Measurements from ENCODE around the gene CDS2. TPM values are rescaled to one million over a fixed set of nuclear protein-coding genes. Genes with fewer than 3 reads are reported as not detected.

CDS2 gene
- total RNA-seq, 1 donor, result 49.1 TPM

DNA sequence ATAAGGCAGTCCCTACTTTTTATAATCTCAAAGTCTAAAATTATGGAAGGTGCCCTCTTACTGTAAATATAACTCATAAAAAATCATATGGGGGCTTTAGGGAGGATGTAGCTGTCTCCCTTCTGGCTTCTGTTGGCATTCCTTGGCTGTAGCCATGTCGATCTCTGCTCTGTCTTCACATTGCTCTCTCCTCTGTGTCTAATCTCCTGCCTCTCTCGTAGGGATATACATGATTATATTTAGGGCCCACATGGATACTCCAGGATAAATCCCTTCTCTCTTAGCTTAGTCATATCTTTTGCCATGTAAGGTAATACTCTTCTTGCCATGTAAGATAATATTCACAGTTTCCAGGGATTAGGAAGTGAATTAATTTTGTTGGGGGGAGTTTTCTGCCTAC, 28.6 kb downstream of the CDS2 start:
- H3K27me3 ChIP-seq (ENCODE audit: insufficient read depth, low read length), result no peaks in the 10 kb centered on the region
- H3K4me1 ChIP-seq (ENCODE audit: insufficient read depth, low read length), result peaks cover 32% of the 10 kb centered on the region
- no peak overlapping the region for H3K4me3 ChIP-seq (ENCODE audit: low read length)
- H3K9me3 ChIP-seq (ENCODE audit: low read depth, low read length), result no peaks in the 10 kb centered on the region

GRCh38 chr20:5156675-5157448, 30.1 kb downstream of the CDS2 start:
- Histone ChIP-seq H3K27me3 (ENCODE audit: insufficient read depth, low read length) (no peaks in the 10 kb centered on the region), H3K4me1 (ENCODE audit: insufficient read depth, low read length) (peaks cover 38% of the 10 kb centered on the region), H3K9me3 (ENCODE audit: low read depth, low read length) (no peaks in the 10 kb centered on the region)

GRCh38 chr20:5159928-5160327, 33.1 kb downstream of the CDS2 start:
- Histone ChIP-seq H3K9me3 (ENCODE audit: low read depth, low read length) (no peaks in the 10 kb centered on the region), H3K27me3 (ENCODE audit: insufficient read depth, low read length) (no peaks in the 10 kb centered on the region), H3K4me3 (ENCODE audit: low read length) (no peak overlapping the region), H3K4me1 (ENCODE audit: insufficient read depth, low read length) (peaks cover 40% of the 10 kb centered on the region)

More at GRCh38 chr20:5156675-5157448, 30.1 kb downstream of the CDS2 start:
- no peak overlapping the region for H3K4me3 ChIP-seq (ENCODE audit: low read length)

GRCh38 chr20:5160882-5161281, 34.1 kb downstream of the CDS2 start:
- Histone ChIP-seq H3K4me3 (ENCODE audit: low read length) (no peak overlapping the region), H3K4me1 (ENCODE audit: insufficient read depth, low read length) (peaks cover 40% of the 10 kb centered on the region), H3K27me3 (ENCODE audit: insufficient read depth, low read length) (no peaks in the 10 kb centered on the region)

GRCh38 chr20:5161536-5162164, 34.8 kb downstream of the CDS2 start:
- Histone ChIP-seq H3K27me3 (ENCODE audit: insufficient read depth, low read length) (no peaks in the 10 kb centered on the region), H3K4me1 (ENCODE audit: insufficient read depth, low read length) (peaks cover 33% of the 10 kb centered on the region), H3K9me3 (ENCODE audit: low read depth, low read length) (no peaks in the 10 kb centered on the region), H3K4me3 (ENCODE audit: low read length) (no peak overlapping the region)

More at GRCh38 chr20:5160882-5161281, 34.1 kb downstream of the CDS2 start:
- no peaks in the 10 kb centered on the region for H3K9me3 ChIP-seq (ENCODE audit: low read depth, low read length)

DNA sequence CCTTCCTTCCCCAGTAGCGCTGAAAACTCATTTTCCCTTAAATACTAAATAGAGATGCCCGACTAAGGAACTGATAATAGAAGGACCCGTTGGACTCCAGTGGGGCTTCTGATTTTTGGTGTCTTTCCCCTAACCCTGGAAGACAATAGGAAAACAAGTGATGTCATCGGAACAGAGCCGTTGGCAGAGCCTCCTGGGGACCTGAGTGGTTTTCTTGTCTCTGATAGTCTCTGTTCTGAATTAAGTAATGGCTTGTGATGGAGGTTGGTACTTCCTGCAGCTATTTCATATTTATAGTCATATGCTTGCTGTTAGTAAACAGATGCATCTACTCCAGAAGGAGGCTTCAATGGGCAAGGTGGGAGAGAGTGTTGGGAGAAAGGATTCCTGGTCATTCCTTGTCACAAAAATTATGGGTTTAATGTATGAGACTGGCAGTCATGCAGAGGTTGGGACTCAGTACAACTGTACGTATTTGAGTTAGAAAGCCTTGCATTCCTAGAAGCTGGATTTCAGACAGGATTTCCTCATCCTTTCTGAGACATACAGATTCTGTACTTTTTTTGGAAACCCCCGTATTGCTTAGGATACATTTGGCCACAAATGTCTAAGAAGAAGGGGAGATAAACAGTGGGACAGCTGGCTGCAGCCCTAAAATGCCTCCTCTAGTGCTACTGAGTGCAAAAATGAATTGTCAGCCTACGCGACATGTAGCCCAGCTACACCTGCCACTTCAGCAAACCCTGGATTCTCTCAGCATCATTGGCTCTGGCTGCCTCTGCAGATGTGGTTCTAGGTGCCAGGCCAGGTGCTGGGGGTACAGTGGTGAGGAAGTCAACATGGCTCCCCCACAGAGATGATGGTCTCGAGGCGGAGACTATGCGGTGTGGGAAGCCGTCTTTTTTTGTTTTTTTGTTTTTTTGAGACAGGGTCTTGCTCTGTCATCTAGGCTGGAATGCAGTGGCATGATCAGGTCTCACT, 38.1 kb downstream of the CDS2 start:
- Histone ChIP-seq H3K4me1 (ENCODE audit: insufficient read depth, low read length) (peaks cover 61% of the 10 kb centered on the region), H3K4me3 (ENCODE audit: low read length) (no peak overlapping the region), H3K27me3 (ENCODE audit: insufficient read depth, low read length) (no peaks in the 10 kb centered on the region), H3K9me3 (ENCODE audit: low read depth, low read length) (no peaks in the 10 kb centered on the region)

GRCh38 chr20:5168651-5169396, 42.0 kb downstream of the CDS2 start:
- Histone ChIP-seq H3K4me3 (ENCODE audit: low read length) (no peak overlapping the region), H3K9me3 (ENCODE audit: low read depth, low read length) (no peaks in the 10 kb centered on the region), H3K27me3 (ENCODE audit: insufficient read depth, low read length) (no peaks in the 10 kb centered on the region), H3K4me1 (ENCODE audit: insufficient read depth, low read length) (peaks cover 47% of the 10 kb centered on the region)

GRCh38 chr20:5170341-5170740, 43.5 kb downstream of the CDS2 start:
- Histone ChIP-seq H3K27me3 (ENCODE audit: insufficient read depth, low read length) (no peaks in the 10 kb centered on the region), H3K4me1 (ENCODE audit: insufficient read depth, low read length) (peaks cover 53% of the 10 kb centered on the region), H3K9me3 (ENCODE audit: low read depth, low read length) (no peaks in the 10 kb centered on the region), H3K4me3 (ENCODE audit: low read length) (no peak overlapping the region)

DNA sequence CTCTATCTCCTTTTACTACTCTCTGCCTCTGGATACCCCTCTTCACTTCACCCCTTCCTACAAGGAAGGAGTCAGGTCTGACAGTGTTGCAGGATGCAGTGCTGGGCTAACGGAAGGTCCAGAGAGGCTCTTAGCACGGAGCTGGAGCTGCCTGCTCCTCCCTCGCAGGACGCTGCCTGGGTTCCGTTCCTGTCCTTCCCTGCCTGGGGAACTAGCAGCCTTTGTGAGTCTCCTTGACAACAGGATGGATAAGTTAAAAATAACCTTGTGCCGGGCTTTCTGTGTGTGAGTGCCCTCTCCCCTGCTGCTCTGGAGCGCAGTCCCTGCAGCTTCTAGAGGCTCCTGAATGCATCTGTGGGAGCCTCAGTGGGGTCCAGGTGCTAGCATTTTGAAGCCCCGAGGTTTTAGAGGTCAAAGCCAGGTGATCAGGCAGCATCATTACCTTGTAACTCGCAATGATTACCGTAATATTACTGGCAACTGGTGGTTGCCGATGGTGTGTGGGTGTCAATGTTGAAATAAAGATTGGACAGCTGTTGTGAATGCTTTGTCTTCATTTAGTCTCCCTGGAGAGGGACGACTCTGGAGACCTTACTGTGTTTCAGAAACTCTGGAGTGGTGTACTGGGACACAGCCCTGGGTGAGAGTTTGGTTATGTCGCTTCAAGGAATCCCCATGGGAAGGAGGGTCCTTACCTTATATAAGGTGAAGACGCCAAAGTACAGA, 44.4 kb downstream of the CDS2 start:
- Histone ChIP-seq H3K4me1 (ENCODE audit: insufficient read depth, low read length) (peaks cover 55% of the 10 kb centered on the region), H3K9me3 (ENCODE audit: low read depth, low read length) (no peaks in the 10 kb centered on the region), H3K4me3 (ENCODE audit: low read length) (no peak overlapping the region), H3K27me3 (ENCODE audit: insufficient read depth, low read length) (no peaks in the 10 kb centered on the region)

GRCh38 chr20:5171790-5172164, 45.0 kb downstream of the CDS2 start:
- H3K4me3 ChIP-seq (ENCODE audit: low read length), result no peak overlapping the region
- peaks cover 54% of the 10 kb centered on the region for H3K4me1 ChIP-seq (ENCODE audit: insufficient read depth, low read length)
- H3K27me3 ChIP-seq (ENCODE audit: insufficient read depth, low read length), result no peaks in the 10 kb centered on the region
- H3K9me3 ChIP-seq (ENCODE audit: low read depth, low read length), result no peaks in the 10 kb centered on the region

DNA sequence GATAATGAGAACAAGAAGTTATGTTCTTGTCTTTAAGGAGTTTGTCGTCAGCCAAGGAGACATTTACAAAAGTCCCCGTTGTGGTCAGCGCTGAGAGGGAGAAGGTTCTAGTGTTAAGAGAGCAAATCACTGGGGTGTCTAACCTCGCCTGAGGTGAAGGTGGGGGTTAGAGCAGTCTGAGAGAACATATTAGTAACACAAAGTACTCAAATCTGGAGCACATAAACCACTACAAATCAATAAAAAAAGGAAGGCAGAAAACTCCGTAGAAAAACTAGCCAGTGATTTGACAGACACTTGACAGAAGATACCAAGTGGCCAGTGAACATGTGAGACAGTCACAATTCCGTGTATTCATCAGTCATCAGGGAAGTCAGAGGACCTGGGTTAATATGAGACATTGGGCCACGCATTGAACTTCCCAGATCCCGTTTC, 45.4 kb downstream of the CDS2 start:
- Histone ChIP-seq H3K27me3 (ENCODE audit: insufficient read depth, low read length) (no peaks in the 10 kb centered on the region), H3K9me3 (ENCODE audit: low read depth, low read length) (no peaks in the 10 kb centered on the region), H3K4me1 (ENCODE audit: insufficient read depth, low read length) (peaks cover 50% of the 10 kb centered on the region), H3K4me3 (ENCODE audit: low read length) (no peak overlapping the region)

DNA sequence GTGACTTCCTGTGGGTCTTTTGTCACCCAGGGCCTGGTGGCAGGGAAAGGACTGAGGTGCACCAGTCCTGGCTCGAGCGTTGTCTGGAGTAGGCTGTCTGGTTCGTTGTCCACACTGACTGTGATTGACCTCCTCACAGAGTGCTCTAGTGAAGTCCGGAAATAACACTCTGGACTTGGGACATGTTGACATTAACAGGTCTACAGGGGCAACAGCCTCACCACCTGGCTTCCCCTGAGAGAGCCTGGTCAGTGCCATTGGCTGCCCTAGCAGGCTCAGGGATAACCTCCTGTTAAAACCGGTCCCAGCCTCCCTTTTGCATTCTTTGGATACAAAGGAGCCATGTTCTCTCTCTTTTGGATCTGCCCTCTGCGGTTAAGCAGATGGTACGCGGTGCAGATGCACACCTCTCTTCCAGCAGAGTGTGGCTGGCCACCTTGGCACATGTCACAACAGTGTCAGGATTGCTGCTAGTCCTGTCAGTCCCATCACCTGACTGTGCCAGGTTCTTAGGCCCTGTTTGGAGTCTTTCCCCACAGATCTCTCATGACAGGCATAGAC, 46.2 kb downstream of the CDS2 start:
- Histone ChIP-seq H3K9me3 (ENCODE audit: low read depth, low read length) (no peaks in the 10 kb centered on the region), H3K27me3 (ENCODE audit: insufficient read depth, low read length) (no peaks in the 10 kb centered on the region), H3K4me1 (ENCODE audit: insufficient read depth, low read length) (peaks cover 42% of the 10 kb centered on the region), H3K4me3 (ENCODE audit: low read length) (no peak overlapping the region)

DNA sequence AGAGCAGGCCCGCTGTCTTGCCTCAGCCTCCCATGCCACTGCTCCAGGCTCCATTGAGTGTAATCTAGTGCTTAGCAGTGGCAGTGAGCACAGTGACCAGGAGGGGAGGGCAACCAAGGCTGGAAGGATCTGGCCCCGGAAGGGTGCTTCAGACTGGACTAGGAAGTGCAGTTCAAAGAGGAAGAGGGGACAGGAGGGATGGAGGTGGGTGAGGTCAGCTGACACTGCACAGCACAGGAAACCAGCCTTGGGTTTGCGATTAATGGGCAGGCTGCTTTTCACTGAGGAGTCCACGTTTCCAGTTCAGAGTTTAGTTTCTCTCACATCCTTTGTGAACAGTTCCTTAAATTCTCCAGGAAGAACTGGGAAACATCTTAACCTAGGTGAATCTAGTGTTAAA, 46.9 kb downstream of the CDS2 start:
- no peaks in the 10 kb centered on the region for H3K27me3 ChIP-seq (ENCODE audit: insufficient read depth, low read length)
- no peak overlapping the region for H3K4me3 ChIP-seq (ENCODE audit: low read length)
- H3K4me1 ChIP-seq (ENCODE audit: insufficient read depth, low read length), result peaks cover 35% of the 10 kb centered on the region
- no peaks in the 10 kb centered on the region for H3K9me3 ChIP-seq (ENCODE audit: low read depth, low read length)

DNA sequence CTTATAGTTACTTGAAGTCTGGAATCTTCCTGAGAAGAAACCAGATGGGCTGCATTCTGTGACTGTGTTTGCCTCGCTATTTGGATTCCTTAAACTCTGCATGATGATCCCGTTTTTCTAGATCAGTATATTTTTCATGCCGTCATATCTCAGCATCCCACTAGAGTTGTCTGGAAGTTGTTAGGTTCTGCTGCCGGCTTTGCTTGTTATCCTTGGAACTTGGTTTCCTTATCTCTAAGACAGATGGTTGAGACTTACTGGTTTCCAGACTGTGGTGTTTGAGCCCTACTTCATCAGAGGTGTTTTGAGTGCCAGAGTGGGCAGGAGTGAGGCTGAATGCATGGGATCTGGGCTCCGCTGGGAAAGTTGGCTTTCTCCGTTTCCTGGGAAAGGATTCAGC, 50.3 kb downstream of the CDS2 start:
- no peaks in the 10 kb centered on the region for H3K9me3 ChIP-seq (ENCODE audit: low read depth, low read length)
- H3K4me1 ChIP-seq (ENCODE audit: insufficient read depth, low read length), result peaks cover 18% of the 10 kb centered on the region
- H3K27me3 ChIP-seq (ENCODE audit: insufficient read depth, low read length), result no peaks in the 10 kb centered on the region
- H3K4me3 ChIP-seq (ENCODE audit: low read length), result no peak overlapping the region
